Uterus (tissue), 4 donors: ENCODE measurements around the gene PPM1G. TPM values are rescaled to one million over a fixed set of nuclear protein-coding genes. Genes with fewer than 3 reads are reported as not detected.
"Not testable (repeated sequence)": the region's sequence is repeated elsewhere in the genome, so short reads cannot be mapped to it uniquely, and the experiment has no call there.

Source experiments
- DNase-seq, 2 donors: peaks; one replicate each; pipeline ENCODE4 v3.0.0-alpha.2; 2019 to 2020
- H3K27ac ChIP-seq, 2 donors: fragments of 200-600 bp; sonication (generic); 1 replicate in 1 of 2; 2 replicates in 1 of 2; pipeline ENCODE4 v1.5.1; 2016 to 2018
- H3K27me3 ChIP-seq, 2 donors: fragments of 200-600 bp; sonication (generic); one replicate each; pipeline ENCODE4 v1.5.1; 2018 to 2019; ENCODE audit warnings: control low read depth in 1 of 2
- H3K36me3 ChIP-seq, 2 donors: fragments of 200-600 bp; sonication (generic); one replicate each; pipeline ENCODE4 v1.5.1; 2019; ENCODE audit warnings: control low read depth in 1 of 2
- H3K4me1 ChIP-seq, 2 donors: fragments of 200-600 bp; sonication (generic); one replicate each; pipeline ENCODE4 v1.5.1; 2018 to 2019; ENCODE audit warnings: control low read depth in 1 of 2
- H3K4me3 ChIP-seq, 2 donors: fragments of 200-600 bp; sonication (generic); 1 replicate in 1 of 2; 2 replicates in 1 of 2; pipeline ENCODE4 v1.5.1; 2018 to 2019; ENCODE audit warnings: mild to moderate bottlenecking in 1 of 2
- H3K9me3 ChIP-seq, 2 donors: fragments of 200-600 bp; sonication (generic); one replicate each; pipeline ENCODE4 v1.5.1; 2019; ENCODE audit warnings: control low read depth in 1 of 2
- POLR2A ChIP-seq, 2 donors: fragments of 450-650 bp; IDR thresholded peaks; one replicate each; pipeline ENCODE4 v1.6.1; 2016; ENCODE audit warnings: antibody characterized with exemption in 2 of 2, mild to moderate bottlenecking in 1 of 2, moderate library complexity in 1 of 2
- intact Hi-C: fragments of 100-400 bp; cut with DNase I; formaldehyde crosslinking; loops from one replicate; pipeline ENCODE4 v1.15.1; 2023; ENCODE audit warnings: low total_unique reads
- total RNA-seq, 4 donors: library from RNA; depleted of rRNA in 3 of 4; stranded (reverse); fragments of >200 nt in 3 of 4; gene quantifications; one replicate each; pipeline versions ENCODE4 v1.1.0 to v1.2.4, GENCODE V29; 2014 to 2023
- TF ChIP-seq, protein P1 (sequence below), 4 experiments: fragments of 200-600 bp in 2 of 4; fragments of 450-650 bp in 2 of 4; sonication (generic) in 2 of 4; IDR thresholded peaks; one replicate each; pipeline ENCODE4 v1.5.1; 2016 to 2019; ENCODE audit warnings: antibody characterized with exemption in 4 of 4, mild to moderate bottlenecking in 2 of 4, moderate library complexity in 1 of 4
- donor health status: DM: yes; HTN: yes; CAD: no.

PPM1G gene
- total RNA-seq, 4 donors from 2014 or later, result 15.9 to 54.1 (median 42.2) TPM

GRCh38 chr2:27356382-27357181, 52.8 kb downstream of the PPM1G start, which contains the start of gene GTF3C2:
Gene GTF3C2, minus strand, starts transcription at chr2:27356764. Its CDS starts 13,210 bp downstream, at chr2:27343554.
- H3K4me3 ChIP-seq, result peak within 1 kb of the TSS; percentile 73 to 96
- intact Hi-C loops, result no loop called here
- H3K4me1 ChIP-seq, result peaks cover 5 to 7% of the 10 kb centered on the region in 2 donors
- TF ChIP-seq, protein P1, sequence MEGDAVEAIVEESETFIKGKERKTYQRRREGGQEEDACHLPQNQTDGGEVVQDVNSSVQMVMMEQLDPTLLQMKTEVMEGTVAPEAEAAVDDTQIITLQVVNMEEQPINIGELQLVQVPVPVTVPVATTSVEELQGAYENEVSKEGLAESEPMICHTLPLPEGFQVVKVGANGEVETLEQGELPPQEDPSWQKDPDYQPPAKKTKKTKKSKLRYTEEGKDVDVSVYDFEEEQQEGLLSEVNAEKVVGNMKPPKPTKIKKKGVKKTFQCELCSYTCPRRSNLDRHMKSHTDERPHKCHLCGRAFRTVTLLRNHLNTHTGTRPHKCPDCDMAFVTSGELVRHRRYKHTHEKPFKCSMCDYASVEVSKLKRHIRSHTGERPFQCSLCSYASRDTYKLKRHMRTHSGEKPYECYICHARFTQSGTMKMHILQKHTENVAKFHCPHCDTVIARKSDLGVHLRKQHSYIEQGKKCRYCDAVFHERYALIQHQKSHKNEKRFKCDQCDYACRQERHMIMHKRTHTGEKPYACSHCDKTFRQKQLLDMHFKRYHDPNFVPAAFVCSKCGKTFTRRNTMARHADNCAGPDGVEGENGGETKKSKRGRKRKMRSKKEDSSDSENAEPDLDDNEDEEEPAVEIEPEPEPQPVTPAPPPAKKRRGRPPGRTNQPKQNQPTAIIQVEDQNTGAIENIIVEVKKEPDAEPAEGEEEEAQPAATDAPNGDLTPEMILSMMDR (IDR thresholded peaks at IDR 0.05), result peak in 3 of 4 experiments; percentile 11 to 16 (median 15)
- TF ChIP-seq POLR2A (IDR thresholded peaks at IDR 0.05), result peak; percentile 27 to 32
- DNase-seq, result peak; percentile 94 to 97
- no peaks in the 10 kb centered on the region for H3K36me3 ChIP-seq
- no peaks in the 10 kb centered on the region for H3K9me3 ChIP-seq
- H3K27me3 ChIP-seq, result no peaks in the 10 kb centered on the region
- peak within 1 kb of the TSS; percentile 80 to 86 for H3K27ac ChIP-seq

DNA sequence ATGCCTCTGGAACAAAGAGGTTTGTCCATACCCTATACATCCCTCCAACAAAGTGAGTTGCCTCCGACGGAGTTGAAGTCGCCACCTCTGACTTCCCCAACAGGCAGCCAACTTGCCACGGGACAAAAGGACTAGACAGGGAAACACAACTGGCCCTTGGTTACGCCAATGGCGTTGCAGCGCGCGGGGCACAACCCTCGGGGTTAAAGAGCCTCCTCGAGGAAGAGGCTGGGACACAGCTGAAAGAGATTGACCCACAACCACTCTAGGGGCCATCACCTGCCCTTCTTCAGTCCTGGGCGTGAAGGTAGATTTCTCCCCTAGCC, 53.4 kb downstream of the PPM1G start:
- Histone ChIP-seq H3K4me3 (peak overlapping the region; percentile 73 to 96), H3K27ac (peak overlapping the region; percentile 80 to 86), H3K36me3 (no peaks in the 10 kb centered on the region), H3K27me3 (no peaks in the 10 kb centered on the region), H3K9me3 (no peaks in the 10 kb centered on the region), H3K4me1 (peaks cover 5 to 7% of the 10 kb centered on the region in 2 donors)
- TF ChIP-seq, protein P1 (IDR thresholded peaks at IDR 0.05), result no peak
- TF ChIP-seq POLR2A (IDR thresholded peaks at IDR 0.05), result no peak
- intact Hi-C loops, result no loop called here
- peak in 1 of 2 donors; percentile 31 for DNase-seq

DNA sequence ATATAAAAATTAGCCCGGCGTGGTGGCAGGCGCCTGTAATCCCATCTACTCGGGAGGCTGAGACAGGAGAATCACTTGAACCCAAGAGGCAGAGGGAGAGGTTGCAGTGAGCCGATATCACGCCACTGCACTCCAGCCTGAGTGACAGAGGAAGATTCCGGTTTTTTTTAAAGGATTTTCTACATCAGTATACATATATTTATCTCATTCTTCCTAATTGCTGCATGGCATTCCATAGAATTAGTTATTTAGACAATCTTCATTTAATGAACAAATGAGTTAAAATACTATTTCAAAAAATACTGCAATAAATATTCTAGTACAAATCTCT, 54.8 kb downstream of the PPM1G start:
- no peak overlapping the region for H3K27ac ChIP-seq
- H3K27me3 ChIP-seq, result no peaks in the 10 kb centered on the region
- no peak overlapping the region for H3K4me3 ChIP-seq
- H3K36me3 ChIP-seq, result no peaks in the 10 kb centered on the region
- intact Hi-C loops, result no loop called here
- peaks cover 5 to 7% of the 10 kb centered on the region in 2 donors for H3K4me1 ChIP-seq
- DNase-seq, result no peak
- no peak for TF ChIP-seq POLR2A (IDR thresholded peaks at IDR 0.05)
- TF ChIP-seq, protein P1 (IDR thresholded peaks at IDR 0.05), result no peak
- H3K9me3 ChIP-seq, result no peaks in the 10 kb centered on the region

- DNase-seq, result no peak
- TF ChIP-seq, protein P1 (IDR thresholded peaks at IDR 0.05), result no peak
- TF ChIP-seq POLR2A (IDR thresholded peaks at IDR 0.05), result no peak
- Histone ChIP-seq H3K27me3 (no peaks in the 10 kb centered on the region), H3K27ac (no peak overlapping the region), H3K4me1 (peaks cover 5 to 7% of the 10 kb centered on the region in 2 donors), H3K4me3 (no peak overlapping the region), H3K36me3 (no peaks in the 10 kb centered on the region), H3K9me3 (no peaks in the 10 kb centered on the region)
- intact Hi-C loops, result no loop called here
Observed at GRCh38 chr2:27353762-27354596, 55.4 kb downstream of the PPM1G start.

- intact Hi-C loops, H3K4me3 ChIP-seq, H3K27ac ChIP-seq: not testable (repeated sequence)
Observed at GRCh38 chr2:27353386-27353761, 56.0 kb downstream of the PPM1G start.

More at GRCh38 chr2:27353386-27353761, 56.0 kb downstream of the PPM1G start:
- H3K27me3 ChIP-seq, H3K9me3 ChIP-seq, H3K36me3 ChIP-seq, H3K4me1 ChIP-seq, DNase-seq: not testable (repeated sequence)
